Activated naive CD4-positive, alpha-beta T cell treated with anti-CD3 and anti-CD28 coated beads, Interleukin-2, amount 50 U/mL, for 72 hours (primary cell): ENCODE results near the gene MCEMP1. TPM values are rescaled to one million over a fixed set of nuclear protein-coding genes. Genes with fewer than 3 reads are reported as not detected.

Experiments used
- ATAC-seq, 2 donors: fragments of 150-1000 bp; cut with Tn5 transposase; 2 replicates each; pipeline ENCODE4 v1.10.0; 2021; ENCODE audit warnings: mild to moderate bottlenecking in 2 of 2, moderate library complexity in 2 of 2
- DNase-seq, 2 donors: peaks; one replicate each; pipeline ENCODE4 v3.0.0; 2021 to 2022; ENCODE audit warnings: low spot score in 2 of 2
- H3K27ac Mint-ChIP-seq, 2 donors: one replicate each; pipeline ENCODE4 v1.8.0; 2022; ENCODE audit warnings: mild to moderate bottlenecking in 2 of 2, mixed read lengths in 2 of 2
- H3K36me3 Mint-ChIP-seq, 2 donors: one replicate each; pipeline ENCODE4 v1.8.0; 2022; ENCODE audit warnings: mixed read lengths in 2 of 2
- H3K9me3 Mint-ChIP-seq, 2 donors: one replicate each; pipeline ENCODE4 v1.8.0; 2022; ENCODE audit warnings: mixed read lengths in 2 of 2
- total RNA-seq, 2 donors: library from RNA; stranded (reverse); gene quantifications; one replicate each; pipeline ENCODE4 v1.2.3, GENCODE V29; 2022

Gene MCEMP1
- total RNA-seq, 2 donors from 2014 or later: not detected

DNA sequence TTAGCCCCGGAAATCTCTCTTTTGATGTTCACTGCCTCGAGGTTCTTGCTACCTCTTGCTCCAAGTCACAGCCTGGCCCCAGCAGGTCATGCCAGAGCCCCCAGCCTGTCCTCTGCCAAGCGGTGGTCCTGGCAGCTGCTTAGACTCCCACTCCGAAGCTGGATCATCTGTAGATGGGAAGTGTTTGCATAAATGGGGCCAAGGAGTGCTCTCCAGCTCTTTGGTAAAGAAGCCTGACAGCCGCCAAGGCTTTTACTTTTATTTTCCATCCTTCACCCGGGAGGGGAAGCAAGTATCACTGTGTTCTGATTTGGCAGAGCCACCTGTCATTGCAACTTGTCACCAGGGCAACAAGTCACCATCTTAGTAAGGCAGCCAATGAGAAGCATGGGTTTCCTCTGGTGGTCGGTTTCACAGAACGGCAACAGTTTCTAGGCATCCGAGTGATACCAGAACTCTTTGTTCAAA lies 18.6 kb upstream of the MCEMP1 start:
- peak in 1 of 2 donors; percentile 50 for DNase-seq
- peak overlapping the region in 1 of 2 donors; percentile 82 for H3K27ac Mint-ChIP-seq
- peak; percentile 86 to 97 for ATAC-seq
- H3K36me3 Mint-ChIP-seq: no peaks in the 10 kb centered on the region
- no peaks in the 10 kb centered on the region for H3K9me3 Mint-ChIP-seq

DNA sequence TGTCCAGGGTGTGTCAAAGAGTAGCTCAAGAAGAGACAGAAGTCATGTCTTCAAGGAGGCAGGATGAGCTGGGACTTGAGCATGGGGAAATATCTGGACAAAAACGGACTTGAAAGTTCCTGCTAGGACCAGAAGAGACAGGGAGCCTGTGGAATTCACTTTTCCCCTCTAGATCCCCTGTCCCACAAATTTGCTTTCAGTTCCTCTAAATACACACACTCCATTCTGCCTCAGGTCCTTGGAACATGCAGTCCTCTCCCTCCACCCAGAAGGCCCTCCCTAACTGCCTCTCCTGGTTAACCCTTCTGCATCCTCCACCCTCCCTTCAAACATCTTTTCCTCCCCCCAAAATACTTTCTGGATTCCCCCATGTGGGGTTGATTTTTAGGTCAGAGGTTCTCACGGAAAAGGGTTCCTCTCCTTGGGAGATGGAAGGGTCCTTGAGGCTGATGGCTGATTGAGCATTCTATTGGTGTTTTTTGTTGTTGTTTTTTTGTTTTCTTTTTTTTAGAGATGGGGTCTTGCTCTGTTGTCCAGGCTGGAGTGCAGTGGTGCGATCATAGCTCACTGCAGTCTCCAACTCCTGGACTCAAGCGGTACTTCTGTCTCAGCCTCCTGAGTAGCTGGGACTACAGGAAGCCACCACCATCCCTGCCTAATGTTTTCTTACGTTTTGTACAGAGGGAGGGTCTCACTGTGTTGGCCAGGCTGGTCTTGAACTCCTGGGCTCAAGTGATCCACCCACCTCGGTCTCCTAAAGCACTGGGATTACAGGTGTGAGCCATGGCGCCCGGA lies 14.9 kb upstream of the MCEMP1 start:
- Mint-ChIP-seq H3K9me3 (no peaks in the 10 kb centered on the region), H3K27ac (no peak overlapping the region), H3K36me3 (no peaks in the 10 kb centered on the region)
- no peak for ATAC-seq
- DNase-seq: no peak

- H3K9me3 Mint-ChIP-seq: no peaks in the 10 kb centered on the region
- no peaks in the 10 kb centered on the region for H3K36me3 Mint-ChIP-seq
- no peak for DNase-seq
- H3K27ac Mint-ChIP-seq: no peak overlapping the region
- ATAC-seq: no peak
Observed at GRCh38 chr19:7662657-7663056, 14.2 kb upstream of the MCEMP1 start.

- no peak overlapping the region for H3K27ac Mint-ChIP-seq
- H3K9me3 Mint-ChIP-seq: no peaks in the 10 kb centered on the region
- ATAC-seq: no peak
- no peak for DNase-seq
- H3K36me3 Mint-ChIP-seq: no peaks in the 10 kb centered on the region
Observed at GRCh38 chr19:7663706-7664105, 13.2 kb upstream of the MCEMP1 start.

DNA sequence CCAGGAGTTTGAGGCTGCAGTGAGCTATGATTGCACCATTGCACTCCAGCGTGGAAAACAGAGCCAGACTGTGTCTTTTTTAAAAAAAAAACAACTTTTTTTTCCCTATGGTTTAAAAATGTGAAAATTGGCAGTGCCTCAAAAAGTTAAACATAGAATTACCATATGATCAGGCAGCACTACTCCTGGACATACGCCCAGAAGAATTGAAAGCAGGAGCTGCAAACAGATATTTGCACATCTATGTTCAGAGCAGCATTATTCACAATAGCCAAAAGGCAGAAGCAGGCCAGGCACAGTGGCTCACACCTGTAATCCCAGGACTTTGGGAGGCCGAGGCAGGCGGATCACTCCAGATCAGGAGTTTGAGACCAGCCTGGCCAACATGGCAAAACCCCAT lies 11.8 kb upstream of the MCEMP1 start:
- Mint-ChIP-seq H3K9me3 (no peaks in the 10 kb centered on the region), H3K27ac (no peak overlapping the region), H3K36me3 (no peaks in the 10 kb centered on the region)
- no peak for ATAC-seq
- no peak for DNase-seq

GRCh38 chr19:7668842-7669241 lies 8.0 kb upstream of the MCEMP1 start, which contains the start of gene RETN:
RETN (plus strand) TSS chr19:7669049; CDS start chr19:7669327, 278 bp downstream.
- Mint-ChIP-seq H3K9me3 (no peaks in the 10 kb centered on the region), H3K27ac (no peak within 1 kb of the TSS), H3K36me3 (no peaks in the 10 kb centered on the region)
- DNase-seq (no peak), ATAC-seq (no peak)

- ATAC-seq: no peak
- Mint-ChIP-seq H3K36me3 (peaks cover 0 to 5% of the 10 kb centered on the region in 2 donors), H3K27ac (no peak overlapping the region), H3K9me3 (no peaks in the 10 kb centered on the region)
- no peak for DNase-seq
Observed at GRCh38 chr19:7669641-7670040, 7.2 kb upstream of the MCEMP1 start.

DNA sequence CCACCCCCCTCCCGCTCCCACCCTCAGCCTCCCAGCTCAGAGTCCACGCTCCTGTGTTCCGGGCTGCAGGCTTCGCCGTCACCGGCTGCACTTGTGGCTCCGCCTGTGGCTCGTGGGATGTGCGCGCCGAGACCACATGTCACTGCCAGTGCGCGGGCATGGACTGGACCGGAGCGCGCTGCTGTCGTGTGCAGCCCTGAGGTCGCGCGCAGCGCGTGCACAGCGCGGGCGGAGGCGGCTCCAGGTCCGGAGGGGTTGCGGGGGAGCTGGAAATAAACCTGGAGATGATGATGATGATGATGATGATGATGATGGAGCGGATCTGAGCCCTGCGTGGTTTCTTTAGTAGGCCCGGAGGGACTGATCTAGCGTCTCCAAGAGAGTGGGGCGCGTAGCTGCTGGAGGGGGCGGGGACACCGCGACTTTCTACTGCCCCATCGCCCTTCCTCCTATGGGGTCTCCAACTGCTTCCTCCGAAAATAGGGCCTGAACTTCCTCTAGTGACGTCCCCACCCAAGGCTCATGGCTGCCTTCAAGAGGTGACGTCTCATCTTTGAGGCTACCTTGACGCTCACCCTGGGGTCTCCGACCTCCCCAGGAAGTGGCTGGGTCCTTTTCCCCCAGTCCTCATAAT lies 6.6 kb upstream of the MCEMP1 start:
- H3K27ac Mint-ChIP-seq: no peak overlapping the region
- ATAC-seq (peak in 1 of 2 donors; percentile 43), DNase-seq (no peak)
- peaks cover 0 to 5% of the 10 kb centered on the region in 2 donors for H3K36me3 Mint-ChIP-seq
- H3K9me3 Mint-ChIP-seq: no peaks in the 10 kb centered on the region

DNA sequence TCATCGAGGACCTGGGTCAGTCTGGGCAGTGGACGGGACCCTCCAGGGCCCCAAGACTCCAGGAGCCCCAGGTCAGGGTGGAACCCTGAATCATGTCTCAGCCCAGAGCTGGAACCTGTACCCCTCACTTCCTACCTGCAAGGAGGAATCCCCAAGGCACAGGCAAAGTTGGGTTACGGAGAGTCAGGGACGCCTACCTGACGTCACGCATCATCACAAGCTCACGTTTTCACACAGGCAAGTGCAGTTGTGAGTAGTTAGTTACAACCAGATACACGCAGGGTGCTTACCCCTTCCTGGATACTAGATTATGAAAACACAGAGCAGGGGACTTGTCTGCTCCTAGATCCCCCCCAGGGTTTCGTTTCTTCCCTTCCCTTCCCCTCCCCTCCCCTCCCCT lies 6.1 kb upstream of the MCEMP1 start:
- peaks cover 0 to 5% of the 10 kb centered on the region in 2 donors for H3K36me3 Mint-ChIP-seq
- DNase-seq (no peak), ATAC-seq (no peak)
- H3K9me3 Mint-ChIP-seq: no peaks in the 10 kb centered on the region
- H3K27ac Mint-ChIP-seq: no peak overlapping the region

DNA sequence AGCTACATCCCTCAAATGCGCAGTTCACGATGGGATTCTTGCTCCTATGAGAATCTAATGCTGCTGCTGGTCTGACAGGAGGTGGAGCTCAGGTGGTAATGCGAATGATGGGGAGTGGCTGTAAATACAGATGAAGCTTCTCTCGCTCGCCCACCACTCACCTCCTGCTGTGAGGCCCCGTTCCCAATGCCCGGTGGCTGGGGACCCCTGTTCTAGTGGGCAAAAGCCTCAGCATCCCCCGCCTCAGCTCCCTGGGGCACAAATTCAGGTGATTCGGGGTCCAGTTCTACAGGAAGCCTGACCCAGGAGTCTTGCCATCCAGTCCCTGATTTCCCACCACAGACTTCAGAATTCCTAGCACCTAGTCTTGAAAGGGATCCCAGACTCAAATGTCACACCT lies 4.4 kb upstream of the MCEMP1 start:
- DNase-seq (no peak), ATAC-seq (no peak)
- H3K36me3 Mint-ChIP-seq: peaks cover 0 to 5% of the 10 kb centered on the region in 2 donors

GRCh38 chr19:7674010-7675005 lies 2.6 kb upstream of the MCEMP1 start:
- DNase-seq: peak in 1 of 2 donors; percentile 23

More for the DNA sequence above, 4.4 kb upstream of the MCEMP1 start:
- Mint-ChIP-seq H3K9me3 (no peaks in the 10 kb centered on the region), H3K27ac (no peak overlapping the region)

GRCh38 chr19:7676376-7676775 lies 514 bp upstream of the MCEMP1 start:
- ATAC-seq: no peak
- Mint-ChIP-seq H3K36me3 (peaks cover 2 to 5% of the 10 kb centered on the region in 2 donors), H3K27ac (no peak overlapping the region), H3K9me3 (no peaks in the 10 kb centered on the region)
- no peak for DNase-seq

More at GRCh38 chr19:7674010-7675005, 2.6 kb upstream of the MCEMP1 start:
- Mint-ChIP-seq H3K9me3 (no peaks in the 10 kb centered on the region), H3K36me3 (peaks cover 0 to 5% of the 10 kb centered on the region in 2 donors), H3K27ac (no peak overlapping the region)
- peak in 1 of 2 donors; percentile 23 for ATAC-seq

GRCh38 chr19:7677669-7678311 lies 900 bp downstream of the MCEMP1 start:
- no peak for DNase-seq
- no peak overlapping the region for H3K27ac Mint-ChIP-seq

GRCh38 chr19:7678971-7679751 lies 2.3 kb downstream of the MCEMP1 start:
- ATAC-seq (peak; percentile 62 to 67), DNase-seq (peak; percentile 53 to 67)
- peaks cover 8 to 12% of the 10 kb centered on the region in 2 donors for H3K36me3 Mint-ChIP-seq
- H3K9me3 Mint-ChIP-seq: no peaks in the 10 kb centered on the region
- H3K27ac Mint-ChIP-seq: peak overlapping the region; percentile 57 to 91

More at GRCh38 chr19:7677669-7678311, 900 bp downstream of the MCEMP1 start:
- H3K36me3 Mint-ChIP-seq: peaks cover 9 to 11% of the 10 kb centered on the region in 2 donors
- ATAC-seq: no peak
- no peaks in the 10 kb centered on the region for H3K9me3 Mint-ChIP-seq
